HG03159 (cell line): ENCODE measurements around the gene BEX3.
"Not testable (repeated sequence)": the region's sequence is repeated elsewhere in the genome, so short reads cannot be mapped to it uniquely, and the experiment has no call there.

Experiments used
- ATAC-seq: cut with Tn5 transposase; IDR thresholded peaks from one replicate; pipeline ENCODE4 v1.9.1; 2021; ENCODE audit warnings: mild to moderate bottlenecking, moderate library complexity; ENCODE audit not compliant: unreplicated experiment

Gene BEX3

DNA sequence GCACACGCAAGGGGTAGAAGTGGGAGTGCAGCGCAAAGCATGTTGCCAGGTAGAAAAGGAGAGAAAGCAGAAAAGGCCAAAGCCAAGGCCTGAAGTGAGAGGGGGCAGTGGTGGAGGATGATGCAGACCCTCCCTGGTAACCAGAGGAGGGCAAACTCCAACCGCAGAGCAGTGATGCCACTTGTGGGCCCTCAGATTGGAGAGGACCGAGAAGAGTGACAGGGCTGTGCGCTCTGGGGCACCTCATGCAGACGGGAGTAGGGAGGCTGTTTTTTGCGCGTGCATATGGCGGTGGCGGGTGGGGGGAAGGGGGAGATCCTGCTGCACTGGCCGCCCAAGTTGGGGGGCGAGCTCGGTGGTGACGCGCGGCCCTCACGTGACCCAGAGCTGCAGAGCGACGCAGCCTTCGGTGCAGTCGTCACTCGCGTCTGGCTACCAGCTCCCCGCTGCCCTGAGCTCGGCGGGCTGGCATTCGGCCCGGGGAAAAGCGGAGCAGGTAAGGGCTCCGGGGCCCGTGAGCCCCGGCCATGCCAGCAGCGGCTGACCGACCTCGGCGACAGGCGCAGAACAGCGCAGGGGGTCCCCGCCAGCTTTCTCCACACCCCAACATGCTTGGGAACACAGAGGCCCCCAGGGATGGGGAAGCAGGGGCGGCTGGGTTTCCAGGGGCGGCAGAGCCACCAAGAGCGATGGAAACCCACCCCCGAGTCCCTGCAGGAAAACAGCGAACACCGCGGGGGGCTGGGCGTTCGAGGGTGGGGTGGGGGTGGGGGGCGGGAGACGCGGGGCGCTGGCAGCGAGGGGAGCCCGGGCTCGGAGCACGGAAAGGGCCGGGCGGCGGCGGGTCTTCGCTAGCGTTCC, at the start of gene BEX3:
Gene BEX3 (plus strand): TSS at position 421 of the 861 bp plus-strand sequence. CDS start 984 bp downstream, outside the sequence.
- ATAC-seq = no peak

DNA sequence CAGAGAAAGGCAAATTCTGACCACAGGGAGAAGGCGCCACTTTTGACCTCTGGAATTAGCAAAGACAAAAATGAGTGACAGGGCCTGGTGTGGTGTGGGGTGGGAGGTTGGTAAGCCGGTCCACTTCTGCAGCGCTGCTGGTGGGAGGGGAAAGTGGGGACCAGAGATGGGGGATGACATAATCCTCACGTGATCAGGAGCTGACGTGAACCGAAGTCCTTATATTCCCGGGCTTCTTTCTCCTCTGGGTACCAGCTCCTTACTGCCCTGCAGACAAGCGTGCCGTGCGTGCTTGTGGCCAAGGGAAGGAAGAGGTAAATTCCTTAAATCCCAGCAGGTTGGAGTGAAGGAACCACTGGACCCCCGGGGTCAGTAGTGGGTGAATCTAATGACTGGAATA, 46.3 kb upstream of the BEX3 start, which contains the start of gene TCEAL7:
Gene TCEAL7 (plus strand): TSS at position 249 of the 400 bp plus-strand sequence. CDS start 1,165 bp downstream, outside the sequence.
- no peak for ATAC-seq

DNA sequence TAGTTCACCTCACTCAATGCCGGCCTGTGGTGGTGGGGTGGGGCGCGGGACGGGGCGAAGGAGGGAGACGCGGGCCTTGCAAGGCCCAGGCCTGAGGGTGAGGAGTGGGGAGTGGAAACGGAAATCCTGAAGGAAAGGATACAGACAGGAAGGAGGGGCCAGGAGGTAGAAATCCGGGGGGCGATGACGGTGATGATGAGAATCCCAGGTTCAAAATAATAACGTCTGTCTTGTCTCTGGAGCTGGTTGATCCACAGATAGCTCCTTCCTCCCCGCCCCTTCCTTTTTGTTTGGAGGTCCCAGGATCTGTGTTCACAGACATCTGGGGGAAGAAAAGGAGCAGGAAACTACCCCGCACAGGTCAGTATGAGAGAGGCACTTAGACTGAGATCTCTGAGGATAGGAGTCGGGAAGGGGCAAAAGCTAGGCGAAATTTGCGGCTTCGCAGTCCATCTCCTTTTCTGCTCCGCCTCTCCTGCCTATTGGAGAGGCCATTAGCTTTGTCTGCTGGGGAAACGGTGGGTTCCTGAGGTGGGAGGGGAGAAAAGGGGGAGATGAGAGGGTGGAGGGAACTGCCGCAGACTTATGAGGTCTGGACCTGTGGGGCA, 45.6 kb upstream of the BEX3 start:
- ATAC-seq = no peak

DNA sequence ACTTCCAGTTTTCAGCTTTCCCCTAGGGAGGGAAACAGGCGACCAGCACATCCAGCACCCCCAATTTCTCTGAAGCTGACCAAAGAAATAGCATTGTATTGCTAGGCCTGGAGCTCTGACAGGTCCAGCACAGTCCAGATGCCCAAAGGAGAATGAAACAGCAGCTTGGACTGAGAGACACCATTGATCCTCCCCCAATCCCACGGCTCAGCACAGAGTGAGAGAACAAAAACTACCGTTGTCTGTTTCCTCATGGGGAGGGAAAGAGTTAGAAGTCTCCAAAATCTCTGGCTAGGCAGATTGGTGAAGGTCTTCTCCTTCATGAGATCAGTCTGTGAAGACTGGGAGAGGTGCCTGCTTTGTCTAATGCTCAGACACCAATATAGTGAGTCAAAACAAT, 37.7 kb upstream of the BEX3 start:
- no peak for ATAC-seq

DNA sequence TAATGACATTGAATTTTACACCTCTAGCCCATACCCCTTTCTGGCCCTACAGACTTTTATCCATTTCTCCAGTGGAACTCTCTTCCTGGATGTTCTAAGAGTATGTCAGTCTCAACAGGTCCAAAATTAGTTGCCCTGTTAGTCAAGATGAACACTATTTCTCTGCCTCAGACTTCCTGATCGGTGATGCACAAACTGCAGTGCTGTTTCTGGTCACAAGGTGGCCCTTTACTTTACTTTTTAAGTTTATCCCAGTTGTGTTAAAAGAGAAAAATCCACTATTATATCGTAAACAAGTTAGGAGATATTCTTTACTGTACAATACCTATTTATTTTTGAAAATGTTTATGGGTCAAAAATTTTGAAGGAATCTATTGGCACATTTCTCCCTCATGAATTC, 33.2 kb upstream of the BEX3 start:
- peak; percentile 75 for ATAC-seq

DNA sequence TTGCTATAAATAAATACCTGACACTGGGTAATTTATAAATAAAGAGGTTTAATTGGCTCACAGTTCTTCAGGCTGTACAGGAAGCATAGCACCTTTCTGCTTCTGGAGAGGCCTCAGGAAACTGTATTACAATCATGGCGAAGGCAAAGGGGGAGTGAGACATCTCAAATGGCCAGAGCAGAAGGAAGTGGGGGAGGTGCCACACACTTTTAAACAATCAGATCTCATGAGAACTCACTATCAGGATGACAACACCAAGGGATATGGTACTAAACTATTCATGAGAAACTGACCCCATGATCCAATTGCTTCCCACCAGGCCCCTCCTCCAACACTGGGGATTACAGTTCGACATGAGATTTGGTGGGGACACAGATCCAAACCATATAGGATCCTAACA, 31.7 kb upstream of the BEX3 start:
- no peak for ATAC-seq

DNA sequence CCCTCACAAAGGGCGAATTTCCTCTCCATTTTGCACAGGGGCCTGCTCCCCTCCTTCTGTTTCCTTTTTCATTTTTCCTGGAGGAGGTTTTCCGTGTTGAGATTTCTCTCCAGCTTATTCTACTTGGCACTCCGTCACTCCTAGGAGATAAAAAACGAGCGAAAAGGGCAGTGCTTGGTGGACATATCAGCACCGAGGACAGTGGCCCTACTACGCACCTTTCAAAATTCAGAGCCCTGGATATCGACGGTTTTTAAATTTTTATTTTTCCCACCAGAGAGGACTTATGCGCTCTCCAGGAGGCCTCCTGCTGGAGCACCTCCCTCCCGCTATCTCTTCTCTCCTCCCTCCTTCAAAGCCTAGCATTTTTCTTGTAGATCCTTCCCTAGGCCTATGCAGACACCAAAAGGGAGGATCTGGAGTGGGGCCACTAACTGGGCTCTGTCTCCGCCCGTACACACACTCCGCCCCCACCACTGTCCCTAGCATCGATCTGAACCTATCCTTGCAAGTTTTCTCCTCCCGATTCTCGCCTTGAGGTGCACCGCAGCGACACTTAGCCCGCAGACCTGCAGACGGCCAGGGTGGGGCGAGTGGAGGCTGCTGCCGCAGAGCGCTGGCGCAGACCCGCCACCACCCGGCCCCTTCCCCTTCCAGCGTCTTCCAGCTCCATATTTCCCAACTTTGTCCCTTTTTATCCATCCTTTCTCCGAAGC, 28.5 kb upstream of the BEX3 start:
- no peak for ATAC-seq

DNA sequence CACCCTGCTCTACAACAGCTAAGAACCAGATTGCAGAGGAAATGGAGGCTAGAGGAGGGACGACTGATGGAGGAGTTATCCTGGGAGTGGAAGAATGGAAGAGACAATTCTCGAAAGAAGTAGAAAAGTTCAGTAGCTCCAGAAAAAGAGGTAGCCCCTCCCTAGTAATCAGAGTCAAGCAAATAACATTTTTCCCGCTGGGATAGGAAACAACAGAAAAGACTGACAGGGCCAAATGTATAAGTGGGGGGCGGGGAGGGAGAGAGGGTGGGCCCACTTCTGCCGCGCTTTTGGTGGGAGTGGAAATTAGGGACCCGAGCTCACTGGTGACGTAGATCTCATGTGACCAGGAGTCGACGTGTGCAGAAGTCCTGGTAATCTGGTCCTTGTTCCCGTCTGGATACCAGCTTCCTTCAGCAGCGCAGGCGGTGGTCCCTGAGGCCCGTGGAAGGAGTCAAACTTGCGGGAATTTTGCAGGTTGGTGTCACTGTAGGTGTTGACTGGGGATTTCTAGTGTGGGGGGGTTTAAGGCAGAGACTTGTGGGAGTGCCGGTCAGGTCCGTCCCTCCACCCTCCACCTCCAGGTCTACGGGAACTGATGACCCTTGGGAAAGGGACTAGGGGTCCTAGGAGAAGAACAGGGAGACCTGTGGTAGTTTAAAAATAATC, 20.1 kb upstream of the BEX3 start, which contains the start of gene TCEAL9:
Gene TCEAL9 (plus strand): TSS at position 377 of the 669 bp plus-strand sequence. CDS start 1,179 bp downstream, outside the sequence.
- no peak for ATAC-seq

DNA sequence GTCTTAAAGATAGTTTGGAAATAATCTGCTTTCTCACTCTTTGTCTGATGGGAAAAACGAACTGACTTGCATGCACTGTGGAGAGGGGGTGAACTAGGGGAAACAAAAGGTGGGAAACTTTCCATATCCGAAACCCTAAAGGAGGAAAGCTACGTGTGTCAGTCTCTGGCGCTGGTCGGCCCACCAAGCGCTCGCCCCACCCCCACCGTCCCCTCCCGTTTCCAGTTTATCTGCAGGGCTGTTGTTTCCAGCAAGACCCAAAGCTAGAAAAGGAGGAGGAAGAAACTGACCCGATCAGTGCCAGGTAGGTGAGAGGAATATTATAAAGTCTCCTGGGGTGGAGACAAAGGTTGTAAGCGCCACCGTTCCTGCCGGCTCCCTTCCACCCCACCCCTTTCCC, 19.5 kb upstream of the BEX3 start:
- ATAC-seq = no peak

DNA sequence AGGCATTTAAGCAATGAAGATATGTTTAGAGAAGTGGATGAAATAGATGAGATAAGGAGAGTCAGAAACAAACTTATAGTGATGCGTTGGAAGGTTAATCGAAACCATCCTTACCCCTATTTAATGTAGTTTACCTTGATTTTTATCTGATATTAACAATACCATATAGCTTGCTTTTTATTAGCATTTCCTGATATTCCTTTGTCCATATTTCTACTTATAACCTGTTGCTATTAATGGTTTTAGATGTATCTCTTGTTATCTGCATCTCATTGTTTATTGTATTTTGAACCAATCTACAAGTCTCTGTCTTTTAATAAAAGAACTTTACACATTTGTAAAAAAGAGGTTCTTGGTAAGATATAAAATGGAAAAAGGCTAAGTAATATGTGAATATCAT, 18.5 kb upstream of the BEX3 start:
- ATAC-seq = no peak

DNA sequence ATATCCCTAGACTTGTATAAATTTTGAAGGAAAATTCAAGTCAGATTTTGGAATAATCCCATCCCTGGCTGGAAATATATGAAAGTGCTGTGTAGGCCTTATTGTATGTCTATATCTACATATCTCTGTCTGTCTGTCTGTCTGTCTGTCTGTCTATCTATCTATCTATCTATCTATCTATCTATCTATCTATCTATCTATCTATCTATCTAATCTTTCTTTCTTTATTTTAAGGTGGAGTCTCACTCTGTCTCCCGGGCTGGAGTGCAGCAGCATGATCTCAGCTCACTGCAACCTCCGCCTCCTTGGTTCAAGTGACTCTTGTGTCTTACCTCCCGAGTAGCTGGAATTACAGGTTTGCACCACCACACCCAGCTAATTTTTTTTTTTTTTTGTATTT, 16.7 kb upstream of the BEX3 start:
- not testable (repeated sequence) for ATAC-seq

DNA sequence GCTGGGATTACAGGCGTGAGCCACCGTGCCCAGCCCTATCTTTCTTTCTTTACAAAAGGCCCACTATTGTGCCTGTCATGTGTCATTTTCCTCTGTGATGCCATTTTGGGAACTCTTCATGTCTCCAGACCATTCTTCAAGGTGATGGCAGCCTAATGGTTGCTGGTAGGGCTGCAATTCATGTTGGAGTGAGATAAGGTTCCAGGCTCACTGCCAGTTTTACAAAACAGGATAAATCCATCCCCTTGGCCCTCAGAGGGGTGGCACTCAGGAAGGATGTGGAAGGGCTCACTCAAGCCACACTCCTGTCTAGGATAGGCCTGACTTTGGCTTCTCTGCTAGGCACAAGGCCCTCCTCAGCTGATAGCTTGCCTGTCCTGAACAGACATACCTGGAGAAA, 16.2 kb upstream of the BEX3 start:
- no peak for ATAC-seq

DNA sequence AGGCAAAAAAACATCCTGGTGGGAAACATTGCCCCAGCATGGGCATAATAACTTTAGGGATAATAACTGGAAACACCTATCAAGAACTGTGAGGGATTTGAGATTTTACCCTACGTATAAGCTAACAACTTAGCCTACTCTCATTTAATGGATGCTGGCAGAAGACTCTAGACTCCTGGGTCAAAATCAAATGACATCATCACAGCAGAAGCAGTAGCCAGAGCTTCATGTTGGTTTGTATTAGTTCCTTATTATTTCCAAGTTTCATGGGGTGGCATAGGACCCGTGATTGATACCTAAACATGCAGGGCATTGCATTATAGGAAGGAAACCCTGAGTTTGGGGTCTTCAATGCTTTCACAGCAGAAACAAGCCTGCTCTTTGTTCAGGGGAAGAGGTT, 15.4 kb upstream of the BEX3 start:
- no peak for ATAC-seq

DNA sequence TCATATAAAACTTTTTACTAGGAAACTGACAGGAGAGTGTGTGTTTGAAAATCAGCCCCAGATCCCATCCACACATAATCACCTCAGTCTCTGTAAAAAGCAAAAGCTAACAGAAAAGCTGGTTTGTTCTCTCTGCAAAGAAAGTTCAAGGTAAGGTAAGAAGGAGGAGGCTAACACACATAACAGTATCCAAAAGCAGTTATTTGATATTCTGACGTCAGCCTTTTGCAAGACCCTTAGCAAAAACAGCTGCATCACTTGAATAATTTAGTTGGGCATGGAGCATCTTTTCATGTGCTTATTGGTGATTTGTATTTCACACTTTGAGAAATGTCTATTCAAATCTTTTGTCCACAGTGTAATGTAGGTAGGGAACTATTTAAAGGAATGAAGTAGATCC, 14.5 kb upstream of the BEX3 start:
- no peak for ATAC-seq

DNA sequence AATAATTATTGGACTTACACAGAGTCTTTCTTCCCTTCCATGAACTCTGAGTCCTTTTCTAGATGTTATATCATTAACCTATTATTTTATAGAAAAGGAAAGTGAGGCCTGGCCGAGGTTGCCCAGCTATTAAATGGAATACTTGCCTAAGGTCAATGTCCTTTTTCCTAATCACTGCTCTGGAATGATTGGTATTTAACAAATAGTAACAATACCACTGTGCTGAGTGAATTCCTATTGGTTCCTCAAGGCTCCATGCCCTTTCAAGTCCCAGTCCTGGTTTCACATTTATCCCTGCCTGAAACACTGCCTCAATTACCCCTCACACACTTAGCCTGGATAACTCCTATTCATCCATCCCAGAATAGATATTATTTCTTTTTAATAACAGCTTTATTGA, 13.9 kb upstream of the BEX3 start:
- ATAC-seq = no peak

DNA sequence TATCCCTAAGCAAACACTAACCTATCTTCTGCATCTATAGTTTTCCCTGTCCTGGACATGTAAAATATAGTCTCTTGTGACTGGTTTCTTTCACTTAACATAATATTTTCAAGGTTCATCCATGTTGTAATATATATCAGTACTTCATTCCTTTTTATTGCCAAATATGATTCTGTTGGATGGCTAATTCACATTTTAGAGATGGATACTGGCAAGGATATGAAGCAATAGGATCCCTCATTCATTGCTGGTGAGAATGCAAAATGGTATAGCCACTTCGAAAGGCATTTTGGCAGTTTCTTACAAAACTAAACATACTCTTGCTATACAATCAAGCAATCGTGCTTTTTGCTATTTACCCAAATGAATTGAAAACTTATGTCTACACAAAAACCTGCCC, 13.3 kb upstream of the BEX3 start:
- no peak for ATAC-seq

DNA sequence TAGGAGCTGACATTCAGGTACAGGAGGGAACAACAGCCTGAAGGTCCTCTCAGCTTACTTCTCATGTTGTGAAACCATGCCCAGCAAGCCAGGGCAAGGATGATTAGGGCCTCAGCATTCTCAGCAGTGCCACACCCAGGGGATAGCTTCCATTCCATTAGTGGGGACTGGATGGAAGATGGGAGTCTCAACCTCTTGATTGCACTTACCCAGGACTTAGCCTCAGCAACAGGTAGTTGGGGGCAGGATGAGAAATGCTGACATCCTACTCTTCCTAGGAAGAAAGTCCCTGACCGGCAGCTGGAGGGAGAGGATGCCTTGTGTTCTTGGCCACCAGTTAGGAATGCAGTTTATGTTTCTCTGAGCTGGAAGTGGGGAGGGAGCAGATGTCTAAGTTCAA, 8.8 kb upstream of the BEX3 start:
- ATAC-seq = no peak

DNA sequence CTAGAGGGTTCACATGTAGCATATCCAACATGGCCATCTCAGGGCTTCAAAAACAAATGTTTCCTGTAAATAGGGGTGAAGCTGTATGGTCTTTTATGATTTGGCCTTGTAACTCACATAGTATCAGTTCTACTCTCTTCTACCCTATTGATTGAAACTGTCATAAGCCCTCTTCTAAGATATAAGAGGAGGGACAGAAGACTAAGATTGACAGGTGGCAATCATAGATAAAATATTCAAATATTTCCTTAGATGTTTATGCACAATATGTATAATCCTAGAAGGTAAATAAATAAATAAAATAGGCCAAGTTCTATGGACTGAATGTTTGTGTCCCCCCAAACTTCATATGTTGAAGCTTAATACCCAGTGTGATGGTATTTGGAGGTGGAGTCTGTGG, 6.9 kb upstream of the BEX3 start:
- ATAC-seq = no peak

DNA sequence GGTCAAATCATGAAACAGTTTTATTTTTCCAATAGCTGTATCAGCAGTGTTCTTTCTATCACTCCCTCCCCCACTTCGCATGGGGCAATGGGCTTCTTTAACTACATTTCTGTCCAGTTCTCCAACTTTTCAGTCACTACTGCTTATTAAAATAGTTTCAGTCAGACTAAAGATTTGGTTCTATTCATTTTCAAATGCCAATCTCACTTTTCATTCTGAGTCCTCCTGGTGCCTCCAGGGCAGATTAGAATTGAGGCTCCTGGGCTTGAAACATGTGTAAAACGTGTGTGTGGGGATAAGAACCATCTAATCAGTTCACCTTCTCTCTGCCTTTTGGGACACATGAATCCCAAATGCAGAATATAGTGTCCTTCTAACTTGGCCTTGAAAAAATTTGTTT, 3.5 kb upstream of the BEX3 start:
- no peak for ATAC-seq

DNA sequence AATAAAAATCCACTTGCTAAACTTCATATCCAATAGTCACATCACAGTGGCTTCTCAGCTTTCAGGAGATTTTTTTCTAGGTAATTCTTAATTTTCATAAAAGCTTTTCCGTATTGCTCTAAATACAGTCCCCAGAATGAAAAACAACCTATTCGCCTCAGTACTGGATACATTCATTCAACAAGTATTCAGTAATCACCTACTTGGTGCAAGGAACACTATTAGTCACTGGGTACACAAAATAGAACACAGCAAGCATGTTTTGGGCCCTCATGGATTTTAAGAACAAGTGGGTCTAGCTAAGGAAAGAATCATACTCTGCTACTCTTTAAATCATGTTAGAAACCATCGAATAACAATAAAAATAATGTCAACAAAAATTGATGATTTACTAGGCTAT, 2.8 kb upstream of the BEX3 start:
- no peak for ATAC-seq

DNA sequence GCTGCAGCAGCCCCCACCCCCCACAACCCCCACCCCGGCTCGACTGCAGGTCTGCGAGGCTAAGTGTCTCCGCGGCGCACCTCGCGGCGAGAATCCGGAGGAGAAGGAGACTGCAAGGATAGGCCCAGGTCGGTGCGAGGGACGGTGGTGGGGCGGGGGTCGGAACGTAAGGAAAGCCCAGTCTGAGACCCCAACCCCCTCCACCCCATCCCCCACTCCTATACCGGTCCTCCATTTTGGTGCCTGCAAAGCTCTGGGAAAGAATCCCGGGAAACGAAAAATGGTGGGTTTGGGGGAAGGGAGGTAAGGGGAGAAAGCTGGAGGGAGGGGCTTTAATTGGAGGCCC, 614 bp downstream of the BEX3 start:
- ATAC-seq = no peak
